Esophagus muscularis mucosa (tissue), 4 donors: ENCODE data around the gene TREML4. TPM values are rescaled to one million over a fixed set of nuclear protein-coding genes. Genes with fewer than 3 reads are reported as not detected.
A peak's percentile ranks its signal among the peaks of the same experiment; 100 is the strongest.

Source experiments
- DNase-seq: peaks from one replicate; pipeline ENCODE4 v3.0.0-alpha.2; 2017; ENCODE audit errors: extremely low spot score
- H3K27ac ChIP-seq, 4 donors: fragments of 200-600 bp; sonication (generic); replicated peaks in 1 of 4; 1 replicate in 3 of 4; 2 replicates in 1 of 4; pipeline ENCODE4 v1.5.1; 2016 to 2019; ENCODE audit warnings: mild to moderate bottlenecking in 1 of 4
- H3K27me3 ChIP-seq, 4 donors: fragments of 200-600 bp; sonication (generic); one replicate each; pipeline versions ENCODE4 v1.5.1 to v1.6.0; 2016 to 2019
- H3K36me3 ChIP-seq, 4 donors: fragments of 200-600 bp; sonication (generic); one replicate each; pipeline ENCODE4 v1.5.1; 2016 to 2019
- H3K4me1 ChIP-seq, 4 donors: fragments of 200-600 bp; sonication (generic); one replicate each; pipeline ENCODE4 v1.5.1; 2016 to 2019
- H3K4me3 ChIP-seq, 4 donors: fragments of 200-600 bp; sonication (generic); 1 replicate in 2 of 4; 2 replicates in 2 of 4; pipeline ENCODE4 v1.5.1; 2016 to 2019; ENCODE audit warnings: mild to moderate bottlenecking in 4 of 4, moderate library complexity in 1 of 4
- H3K9me3 ChIP-seq, 4 donors: fragments of 200-600 bp; sonication (generic); 1 replicate in 3 of 4; 2 replicates in 1 of 4; pipeline ENCODE4 v1.5.1; 2016 to 2019
- CTCF ChIP-seq, 3 experiments: fragments of 200-600 bp in 2 of 3; fragments of 450-650 bp in 1 of 3; sonication (generic) in 2 of 3; IDR thresholded peaks; one replicate each; pipeline ENCODE4 v1.5.1; 2017 to 2019; ENCODE audit warnings: antibody characterized with exemption in 3 of 3, mild to moderate bottlenecking in 2 of 3, moderate library complexity in 1 of 3
- EP300 ChIP-seq: sonication (generic); formaldehyde crosslinking; IDR thresholded peaks from one replicate; pipeline ENCODE4 v1.6.1; 2017; ENCODE audit warnings: antibody characterized with exemption
- POLR2A ChIP-seq: fragments of 450-650 bp; IDR thresholded peaks from one replicate; pipeline ENCODE4 v1.6.1; 2017; ENCODE audit warnings: antibody characterized with exemption, moderate library complexity, mild to moderate bottlenecking, low read depth
- POLR2AphosphoS5 ChIP-seq, 2 donors: sonication (generic); formaldehyde crosslinking; IDR thresholded peaks; one replicate each; pipeline ENCODE4 v1.6.1; 2017; ENCODE audit warnings: antibody characterized with exemption in 2 of 2
- WGBS: methylation state at CpG from one replicate; pipeline ENCODE4 v1.1.5; 2018; 5-methylcytosine and 5-hydroxymethylcytosine counted together
- intact Hi-C: fragments of 100-400 bp; cut with DNase I; formaldehyde crosslinking; loops from one replicate; pipeline ENCODE4 v1.15.1; 2023
- total RNA-seq, 4 donors: library from RNA; depleted of rRNA; stranded (reverse); fragments of >200 nt; gene quantifications; one replicate each; pipeline versions ENCODE4 v1.1.0 to v1.2.1, GENCODE V29; 2016

The TREML4 gene
- total RNA-seq, 4 donors from 2014 or later: not detected

GRCh38 chr6:41190791-41191190 lies 37.4 kb upstream of the TREML4 start:
- TF ChIP-seq EP300 (no peak), CTCF (IDR thresholded peaks at IDR 0.05) (no peak), POLR2A (no peak), POLR2AphosphoS5 (IDR thresholded peaks at IDR 0.05) (no peak)
- DNase-seq: no peak
- Histone ChIP-seq H3K27me3 (peaks cover 0 to 38% (median 0%) of the 10 kb centered on the region in 4 donors), H3K4me3 (no peak overlapping the region), H3K27ac (no peak overlapping the region), H3K4me1 (no peaks in the 10 kb centered on the region), H3K36me3 (no peaks in the 10 kb centered on the region), H3K9me3 (peaks cover 0 to 15% (median 11%) of the 10 kb centered on the region in 4 donors)
- WGBS: 77% methylated on average over 3 of the region's 3 CpGs
- intact Hi-C loops: no loop called here

- Histone ChIP-seq H3K4me3 (no peak overlapping the region), H3K27me3 (peaks cover 0 to 44% (median 0%) of the 10 kb centered on the region in 4 donors), H3K9me3 (peaks cover 0 to 15% (median 11%) of the 10 kb centered on the region in 4 donors), H3K27ac (no peak overlapping the region), H3K36me3 (no peaks in the 10 kb centered on the region), H3K4me1 (no peaks in the 10 kb centered on the region)
- TF ChIP-seq CTCF (IDR thresholded peaks at IDR 0.05) (peak in 1 of 3 experiments; percentile 5), POLR2AphosphoS5 (IDR thresholded peaks at IDR 0.05) (no peak)
- intact Hi-C loops: no loop called here
- no peak for DNase-seq
- WGBS: no CpG with 5 or more reads among the region's 6 CpGs
Measured at GRCh38 chr6:41191569-41191968, 36.6 kb upstream of the TREML4 start.

GRCh38 chr6:41193171-41193734 lies 34.9 kb upstream of the TREML4 start:
- WGBS: 79% methylated on average over 5 of the region's 5 CpGs
- no peak for DNase-seq
- H3K4me3 ChIP-seq: no peak overlapping the region
- no peaks in the 10 kb centered on the region for H3K36me3 ChIP-seq
- H3K9me3 ChIP-seq: peaks cover 0 to 15% (median 11%) of the 10 kb centered on the region in 4 donors
- peaks cover 0 to 44% (median 0%) of the 10 kb centered on the region in 4 donors for H3K27me3 ChIP-seq
- H3K4me1 ChIP-seq: no peaks in the 10 kb centered on the region
- TF ChIP-seq POLR2AphosphoS5 (IDR thresholded peaks at IDR 0.05) (no peak), CTCF (IDR thresholded peaks at IDR 0.05) (no peak), EP300 (no peak), POLR2A (no peak)
- H3K27ac ChIP-seq: no peak overlapping the region
- intact Hi-C loops: no loop called here

GRCh38 chr6:41193884-41194283 lies 34.3 kb upstream of the TREML4 start:
- no peaks in the 10 kb centered on the region for H3K36me3 ChIP-seq
- H3K4me3 ChIP-seq: no peak overlapping the region
- H3K9me3 ChIP-seq: peaks cover 0 to 15% (median 11%) of the 10 kb centered on the region in 4 donors
- WGBS: 66% methylated on average over 5 of the region's 5 CpGs
- no peaks in the 10 kb centered on the region for H3K4me1 ChIP-seq
- H3K27ac ChIP-seq: no peak overlapping the region
- peaks cover 0 to 44% (median 0%) of the 10 kb centered on the region in 4 donors for H3K27me3 ChIP-seq
- intact Hi-C loops: no loop called here
- peak; percentile 72 for DNase-seq
- TF ChIP-seq EP300: no peak

- Histone ChIP-seq H3K4me1 (no peaks in the 10 kb centered on the region), H3K4me3 (no peak overlapping the region), H3K27me3 (peaks cover 0 to 44% (median 0%) of the 10 kb centered on the region in 4 donors), H3K27ac (no peak overlapping the region), H3K9me3 (peaks cover 0 to 14% (median 9%) of the 10 kb centered on the region in 4 donors), H3K36me3 (no peaks in the 10 kb centered on the region)
- intact Hi-C loops: no loop called here
- 70% methylated on average over 2 of the region's 3 CpGs for WGBS
- TF ChIP-seq CTCF (IDR thresholded peaks at IDR 0.05) (no peak), POLR2AphosphoS5 (IDR thresholded peaks at IDR 0.05) (no peak), EP300 (no peak), POLR2A (no peak)
- DNase-seq: peak; percentile 89
Measured at GRCh38 chr6:41194386-41194785, 33.8 kb upstream of the TREML4 start.
